COLO668 (cell line): ENCODE data around the gene TCF3.

Experiments used
- DNase-seq: peaks from one replicate; lab custom pipeline; 2025; ENCODE audit not compliant: unreplicated experiment; lab: John Stamatoyannopoulos, UW

TCF3 gene

GRCh38 chr19:1612114-1613086 is 40.0 kb downstream of the TCF3 start:
- DNase-seq, result no peak

GRCh38 chr19:1611353-1611752 is 41.1 kb downstream of the TCF3 start:
- DNase-seq, result no peak

GRCh38 chr19:1610579-1610978 is 41.8 kb downstream of the TCF3 start:
- no peak for DNase-seq

GRCh38 chr19:1609680-1610474 is 42.5 kb downstream of the TCF3 start:
- DNase-seq, result no peak

- DNase-seq, result no peak
Measured at GRCh38 chr19:1609103-1609396, 43.4 kb downstream of the TCF3 start.

DNA sequence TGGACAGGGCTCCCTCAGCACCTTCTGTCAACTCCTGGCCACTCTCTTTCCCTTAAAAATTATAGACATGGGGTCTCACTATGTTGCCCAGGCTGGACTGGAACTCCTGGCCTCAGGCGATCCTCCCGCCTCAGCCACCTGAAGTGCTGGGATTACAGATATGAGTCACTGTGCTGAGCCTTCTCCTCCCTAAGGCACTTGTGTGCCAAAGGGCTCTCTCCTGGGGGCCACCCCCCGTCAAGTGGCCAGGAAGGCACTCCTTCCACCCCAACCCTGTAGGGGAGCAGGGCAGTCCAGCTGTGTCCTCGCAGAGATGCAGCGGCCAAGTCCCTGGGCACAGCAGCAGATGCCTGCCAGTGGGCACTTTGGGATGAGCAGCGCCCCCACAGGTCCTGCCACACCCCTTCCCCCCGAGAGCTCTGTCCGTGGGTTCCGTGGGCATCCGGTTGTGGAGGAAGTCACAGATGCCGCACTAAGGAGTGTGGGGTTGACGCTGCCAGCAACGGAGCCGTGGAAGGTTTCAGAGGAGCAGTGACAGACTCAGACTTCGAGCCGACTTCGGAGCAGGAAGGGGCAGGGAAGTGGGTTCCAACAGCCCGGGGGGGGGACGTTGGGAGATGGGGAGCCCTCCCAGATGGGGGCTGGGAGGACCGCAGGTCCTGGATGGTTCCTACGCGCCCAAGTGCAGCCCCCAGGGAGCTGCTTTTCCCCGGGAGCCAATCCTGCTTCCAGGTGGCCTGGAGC is 43.9 kb downstream of the TCF3 start:
- no peak for DNase-seq

- DNase-seq, result no peak
Measured at GRCh38 chr19:1606138-1606651, 46.2 kb downstream of the TCF3 start.

DNA sequence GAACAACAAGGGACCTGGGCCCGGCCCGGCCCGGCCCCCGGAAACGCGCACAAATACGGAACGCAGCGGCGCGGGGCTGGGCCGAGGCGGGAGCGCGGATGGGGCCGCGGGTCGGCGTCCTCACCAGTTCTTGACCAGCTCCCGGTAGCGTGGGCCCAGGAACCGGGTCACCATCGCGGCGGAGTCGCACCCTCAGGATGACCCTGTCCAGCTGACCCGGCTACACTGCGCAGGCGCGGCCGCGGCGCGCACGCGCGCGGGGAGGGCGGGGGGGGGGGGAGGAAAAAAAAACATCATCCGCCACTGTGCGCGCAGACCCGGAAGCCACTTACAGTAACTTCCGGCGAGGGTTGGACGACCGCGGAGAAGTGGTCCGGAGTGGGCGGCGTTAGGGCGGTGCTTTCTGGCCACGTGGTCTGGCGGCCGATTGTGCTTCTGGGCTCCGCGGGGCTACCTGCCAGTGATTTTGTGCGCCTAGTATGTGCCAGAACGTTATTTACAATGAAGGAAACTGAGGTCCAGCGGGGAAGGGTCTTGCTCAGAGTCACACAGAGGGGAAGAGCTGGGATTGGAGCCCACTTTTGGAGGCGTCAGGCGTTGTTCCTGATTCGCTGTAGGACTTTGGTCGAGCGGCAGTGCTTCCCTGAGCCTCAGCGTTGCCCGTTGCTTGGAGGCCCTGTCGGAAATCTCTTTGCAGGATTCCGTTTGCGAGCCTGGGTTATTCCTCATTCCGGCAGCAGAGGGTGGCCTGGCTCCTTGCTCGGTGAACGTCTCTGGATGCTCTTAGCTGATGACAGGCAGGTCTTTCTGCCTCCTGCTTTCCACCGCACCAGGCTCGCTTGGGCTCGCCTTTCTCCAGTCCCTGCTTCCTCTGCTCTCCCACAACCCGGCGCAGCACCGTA is 46.9 kb downstream of the TCF3 start, which contains the start of gene UQCR11:
UQCR11 (minus strand) TSS at position 227 of the 902 bp plus-strand sequence; CDS start at position 174, 53 bp downstream.
- DNase-seq, result peak; percentile 94

DNA sequence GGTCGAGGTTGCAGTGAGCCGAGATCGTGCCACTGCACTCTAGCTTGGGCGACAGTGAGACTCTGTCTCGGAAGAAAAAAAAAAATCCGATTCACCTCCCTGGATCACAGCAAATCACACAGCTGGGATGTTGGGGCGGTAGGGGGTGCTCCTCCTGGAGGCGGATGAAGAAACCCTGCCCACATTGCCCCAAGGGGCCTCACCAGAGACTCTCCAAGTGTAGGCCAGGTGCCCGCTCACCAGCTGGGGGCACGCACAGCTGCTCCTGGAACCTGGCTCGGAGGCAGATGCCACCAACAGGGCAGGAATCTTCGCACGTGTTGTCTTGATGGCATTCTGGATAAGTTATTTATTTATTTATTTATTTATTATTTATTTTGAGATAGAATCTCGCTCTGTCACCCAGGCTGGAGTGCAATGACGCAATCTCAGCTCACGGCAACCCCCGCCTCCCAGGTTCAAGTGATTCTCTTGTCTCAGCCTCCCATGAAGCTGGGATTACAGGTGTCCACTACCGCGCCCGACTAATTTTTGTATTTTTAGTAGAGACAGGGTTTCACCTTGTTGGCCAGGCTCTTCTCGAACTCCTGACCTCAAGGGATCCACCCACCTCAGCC is 50.2 kb downstream of the TCF3 start:
- DNase-seq, result no peak

DNA sequence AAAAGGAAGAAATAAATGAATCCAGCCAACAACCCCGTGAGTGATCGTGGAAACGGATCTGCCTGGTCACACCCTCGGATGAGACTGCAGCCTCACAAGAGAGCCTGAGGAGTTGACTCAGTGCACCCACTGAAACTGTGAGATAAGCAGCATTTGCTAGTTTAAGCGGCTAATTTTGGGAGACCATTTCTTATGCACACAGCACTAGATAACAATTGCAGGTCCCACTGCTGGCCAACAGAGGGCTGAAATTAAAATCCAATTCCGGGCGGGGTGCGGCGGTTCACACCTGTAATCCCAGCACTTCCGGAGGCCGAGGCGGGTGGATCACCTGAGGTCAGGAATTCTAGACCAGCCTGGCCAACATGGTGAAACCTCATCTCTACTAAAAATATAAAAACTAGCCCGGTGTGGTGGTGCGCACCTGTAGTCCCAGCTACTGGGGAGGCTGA is 50.8 kb downstream of the TCF3 start:
- DNase-seq, result no peak

DNA sequence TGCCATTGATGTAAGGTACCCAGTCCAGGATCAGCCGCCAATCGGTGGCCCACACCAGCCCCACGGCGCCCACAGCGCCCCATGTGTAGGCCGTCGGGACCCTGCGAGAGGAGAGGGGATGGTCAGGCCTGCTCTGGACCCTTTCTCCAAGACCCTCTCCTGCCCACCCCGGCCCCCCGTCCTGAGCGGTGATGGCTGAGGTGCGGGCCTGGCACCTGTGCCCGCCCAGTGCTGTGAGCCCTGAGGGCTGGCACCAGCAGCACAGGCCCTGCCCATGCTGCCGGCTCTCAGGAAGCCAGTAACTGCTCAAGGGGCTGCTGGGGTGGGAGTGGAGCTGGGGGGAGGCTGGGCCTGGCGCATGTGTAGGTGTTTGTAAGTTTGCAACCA is 53.0 kb downstream of the TCF3 start:
- DNase-seq, result no peak

DNA sequence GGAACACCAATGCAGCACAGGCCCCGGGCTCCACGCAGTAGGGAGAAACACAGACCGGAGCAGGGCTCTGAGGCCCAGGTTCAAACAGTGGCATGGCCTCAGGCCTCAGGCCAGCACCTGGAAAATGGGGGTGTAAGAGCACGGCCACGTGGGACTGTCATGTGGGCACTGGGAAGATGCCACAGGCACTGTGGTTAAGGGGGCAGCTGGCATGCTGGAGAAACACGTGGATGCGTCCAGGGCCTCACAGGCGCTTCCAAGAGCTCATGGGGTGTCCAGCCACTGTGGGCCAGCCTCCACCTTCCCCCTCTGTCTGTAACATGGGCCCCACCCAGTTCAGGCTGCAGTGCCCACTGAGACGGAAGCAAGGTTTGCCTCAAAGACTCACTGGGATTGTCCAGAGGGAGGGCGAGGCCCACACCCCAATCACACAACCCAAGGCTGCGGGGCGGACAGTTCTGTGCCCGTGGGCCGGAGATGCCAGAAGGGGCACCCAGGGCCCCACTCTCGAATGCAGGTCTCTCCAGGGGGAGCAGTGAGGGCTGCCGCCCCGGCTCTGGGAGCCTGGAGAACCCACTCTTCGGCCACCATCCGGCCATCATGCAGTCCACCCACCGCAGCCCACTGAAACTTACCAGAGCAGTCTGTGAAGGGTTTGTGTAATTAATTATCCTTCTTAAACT is 53.5 kb downstream of the TCF3 start:
- no peak for DNase-seq

GRCh38 chr19:1593501-1593772 is 59.0 kb downstream of the TCF3 start:
- no peak for DNase-seq

GRCh38 chr19:1592755-1593500 is 59.5 kb downstream of the TCF3 start, which contains the start of gene MBD3:
Gene MBD3, minus strand, starts transcription at chr19:1592865. Its CDS starts 234 bp downstream, at chr19:1592631.
- peak; percentile 97 for DNase-seq

GRCh38 chr19:1592024-1592754 is 60.2 kb downstream of the TCF3 start:
- peak; percentile 95 for DNase-seq

GRCh38 chr19:1591421-1592023 is 60.9 kb downstream of the TCF3 start:
- peak; percentile 28 for DNase-seq

- peak; percentile 13 for DNase-seq
Measured at GRCh38 chr19:1590641-1591397, 61.6 kb downstream of the TCF3 start.
